Hepatocyte (in vitro differentiated cells): ENCODE measurements around the gene STX3. TPM values are rescaled to one million over a fixed set of nuclear protein-coding genes. Genes with fewer than 3 reads are reported as not detected.
A peak's percentile ranks its signal among the peaks of the same experiment; 100 is the strongest.
"Not testable (repeated sequence)": the region's sequence is repeated elsewhere in the genome, so short reads cannot be mapped to it uniquely, and the experiment has no call there.

Source experiments
- DNase-seq: peaks from one replicate; pipeline ENCODE4 v3.0.0-alpha.2; 2016; ENCODE audit warnings: low spot score
- H2AFZ ChIP-seq: fragments of 200-600 bp; sonication (generic); 2 replicates; pipeline ENCODE4 v1.6.0; 2016; ENCODE audit warnings: antibody characterized with exemption, mild to moderate bottlenecking
- H3K27ac ChIP-seq: fragments of 200-600 bp; sonication (generic); 2 replicates; pipeline ENCODE4 v1.5.1; 2016; ENCODE audit warnings: mild to moderate bottlenecking
- H3K27me3 ChIP-seq: fragments of 200-600 bp; sonication (generic); 2 replicates; pipeline ENCODE4 v1.6.1; 2016
- H3K36me3 ChIP-seq: fragments of 200-600 bp; sonication (generic); replicated peaks from 2 replicates; pipeline ENCODE4 v1.5.1; 2016; ENCODE audit warnings: low read depth; ENCODE audit not compliant: insufficient read depth
- H3K4me1 ChIP-seq: fragments of 200-600 bp; sonication (generic); 2 replicates; pipeline ENCODE4 v1.5.1; 2016; ENCODE audit warnings: mild to moderate bottlenecking, moderate library complexity; ENCODE audit not compliant: insufficient read depth
- H3K4me2 ChIP-seq: fragments of 200-600 bp; sonication (generic); 2 replicates; pipeline ENCODE4 v1.6.0; 2016
- H3K4me3 ChIP-seq: fragments of 200-600 bp; sonication (generic); 2 replicates; pipeline ENCODE4 v1.5.1; 2016; ENCODE audit warnings: mild to moderate bottlenecking
- H3K79me2 ChIP-seq: fragments of 200-600 bp; sonication (generic); 2 replicates; pipeline ENCODE4 v1.6.0; 2017; ENCODE audit warnings: mild to moderate bottlenecking
- H3K9me2 ChIP-seq: fragments of 200-600 bp; sonication (generic); replicated peaks from 2 replicates; pipeline ENCODE4 v1.6.0; 2017; ENCODE audit warnings: mild to moderate bottlenecking; ENCODE audit not compliant: insufficient read depth
- H3K9me3 ChIP-seq: fragments of 200-600 bp; sonication (generic); 2 replicates; pipeline ENCODE4 v1.5.1; 2016; ENCODE audit warnings: low read depth, mild to moderate bottlenecking
- H4K20me1 ChIP-seq: fragments of 200-600 bp; sonication (generic); 2 replicates; pipeline ENCODE4 v1.6.0; 2016; ENCODE audit warnings: mild to moderate bottlenecking; ENCODE audit not compliant: insufficient read depth, poor library complexity, severe bottlenecking
- CTCF ChIP-seq: fragments of 200-600 bp; sonication (generic); IDR thresholded peaks from 2 replicates; pipeline ENCODE4 v1.5.1; 2016; ENCODE audit warnings: antibody characterized with exemption, mild to moderate bottlenecking; ENCODE audit not compliant: poor library complexity
- EZH2 ChIP-seq: fragments of 200-600 bp; sonication (generic); IDR thresholded peaks from 2 replicates; pipeline ENCODE4 v1.6.1; 2016; ENCODE audit warnings: antibody characterized with exemption, mild to moderate bottlenecking, borderline replicate concordance
- EZH2phosphoT487 ChIP-seq: fragments of 200-600 bp; sonication (generic); IDR thresholded peaks from one replicate; pipeline ENCODE4 v1.6.1; 2018; ENCODE audit warnings: antibody characterized with exemption, mild to moderate bottlenecking, low read depth, moderate library complexity; ENCODE audit not compliant: unreplicated experiment, severe bottlenecking
- WGBS: methylation state at CpG from one replicate; pipeline ENCODE4 v1.1.6; 2016; ENCODE audit warnings: low lambda C conversion rate; ENCODE audit errors: missing lambda C conversion rate; 5-methylcytosine and 5-hydroxymethylcytosine counted together
- polyA plus RNA-seq: library from polyadenylated mRNA; unstranded; fragments of >200 nt; fragmentation: Nextera tagmentation; extraction: Ambion mirVana; gene quantifications from 2 replicates; pipeline ENCODE4 v1.2.1, GENCODE V29; 2016
- total RNA-seq: library from RNA; depleted of rRNA; stranded (reverse); fragments of >200 nt; gene quantifications from 2 replicates; pipeline ENCODE4 v1.2.3, GENCODE V29; 2014

Gene STX3
- total and polyA plus RNA-seq, 2 experiments from 2014 or later: 73.1 to 140 TPM

- WGBS: 24% methylated on average over 2 of the region's 2 CpGs
- H3K4me3 ChIP-seq: no peak overlapping the region
- no peaks in the 10 kb centered on the region for H4K20me1 ChIP-seq
- no peaks in the 10 kb centered on the region for H3K79me2 ChIP-seq
- no peak overlapping the region for H3K4me2 ChIP-seq
- peak overlapping the region; percentile 48 for H3K27ac ChIP-seq
- H3K36me3 ChIP-seq: no peaks in the 10 kb centered on the region
- peak; percentile 56 for DNase-seq
- no peaks in the 10 kb centered on the region for H3K27me3 ChIP-seq
- no peaks in the 10 kb centered on the region for H3K9me2 ChIP-seq
- TF ChIP-seq CTCF (no peak), EZH2phosphoT487 (no peak), EZH2 (no peak)
- no peaks in the 10 kb centered on the region for H3K9me3 ChIP-seq
- H3K4me1 ChIP-seq: peaks cover 10% of the 10 kb centered on the region
- H2AFZ ChIP-seq: no peak overlapping the region
These were observed 94.0 kb downstream of the STX3 start for GRCh38 chr11:59849129-59849528.

- peak overlapping the region; percentile 48 for H3K27ac ChIP-seq
These were observed 94.4 kb downstream of the STX3 start for GRCh38 chr11:59849551-59849950.

GRCh38 chr11:59851416-59851815 is 96.2 kb downstream of the STX3 start:
- not testable (repeated sequence) for H3K27me3 ChIP-seq, H2AFZ ChIP-seq, H3K27ac ChIP-seq, H3K36me3 ChIP-seq, H3K4me3 ChIP-seq, H4K20me1 ChIP-seq, DNase-seq, H3K9me3 ChIP-seq, H3K4me2 ChIP-seq, H3K9me2 ChIP-seq, H3K79me2 ChIP-seq, H3K4me1 ChIP-seq
- 90% methylated on average over 5 of the region's 5 CpGs for WGBS

More at GRCh38 chr11:59849551-59849950, 94.4 kb downstream of the STX3 start:
- not testable (repeated sequence) for H3K4me2 ChIP-seq, H3K79me2 ChIP-seq, H3K36me3 ChIP-seq, H3K9me3 ChIP-seq, H3K27me3 ChIP-seq, H3K4me3 ChIP-seq, H3K9me2 ChIP-seq, H2AFZ ChIP-seq, DNase-seq, H4K20me1 ChIP-seq, H3K4me1 ChIP-seq
- WGBS: 94% methylated on average over 2 of the region's 2 CpGs

- no peak for DNase-seq
- Histone ChIP-seq H3K27ac (no peak overlapping the region), H3K79me2 (no peaks in the 10 kb centered on the region), H3K27me3 (no peaks in the 10 kb centered on the region), H3K4me1 (no peaks in the 10 kb centered on the region), H3K9me3 (no peaks in the 10 kb centered on the region), H3K4me3 (no peak overlapping the region), H4K20me1 (no peaks in the 10 kb centered on the region), H3K36me3 (no peaks in the 10 kb centered on the region), H2AFZ (no peak overlapping the region), H3K9me2 (no peaks in the 10 kb centered on the region), H3K4me2 (no peak overlapping the region)
- TF ChIP-seq EZH2 (no peak), CTCF (no peak), EZH2phosphoT487 (no peak)
- 79% methylated on average over 2 of the region's 2 CpGs for WGBS
These were observed 99.7 kb downstream of the STX3 start for GRCh38 chr11:59854871-59855270.

Other genes with a start within 250 kb of the STX3 start
- gene OR4D9, start 243.8 kb upstream of the STX3 start, total RNA-seq: not detected in 2 replicates
- not detected in 2 replicates for gene OR4D9, start 243.8 kb upstream of the STX3 start, polyA plus RNA-seq
- 40.0 and 43.8 TPM in 2 replicates for gene OSBP, start 139.6 kb upstream of the STX3 start, total RNA-seq
- gene OSBP, start 139.6 kb upstream of the STX3 start, polyA plus RNA-seq: 28.6 and 33.0 TPM in 2 replicates
- 19.7 and 21.6 TPM in 2 replicates for gene PATL1, start 86.3 kb upstream of the STX3 start, total RNA-seq
- 17.1 and 19.9 TPM in 2 replicates for gene PATL1, start 86.3 kb upstream of the STX3 start, polyA plus RNA-seq
- gene OR10V1, start 41.5 kb upstream of the STX3 start, total RNA-seq: not detected in 2 replicates
- not detected in 2 replicates for gene OR10V1, start 41.5 kb upstream of the STX3 start, polyA plus RNA-seq
- 37.3 and 51.3 TPM in 2 replicates for gene MRPL16, start 55.4 kb downstream of the STX3 start, total RNA-seq
- 59.3 and 62.0 TPM in 2 replicates for gene MRPL16, start 55.4 kb downstream of the STX3 start, polyA plus RNA-seq
- 60.8 and 83.0 TPM in 2 replicates for gene CBLIF, start 90.1 kb downstream of the STX3 start, total RNA-seq
- gene CBLIF, start 90.1 kb downstream of the STX3 start, polyA plus RNA-seq: 45.2 and 46.7 TPM in 2 replicates
- 35.6 and 54.1 TPM in 2 replicates for gene TCN1, start 111.1 kb downstream of the STX3 start, total RNA-seq
- 27.8 and 28.2 TPM in 2 replicates for gene TCN1, start 111.1 kb downstream of the STX3 start, polyA plus RNA-seq
- not detected in 2 replicates for gene OOSP3, start 123.4 kb downstream of the STX3 start, total RNA-seq
- gene OOSP3, start 123.4 kb downstream of the STX3 start, polyA plus RNA-seq: 0.24 TPM in 1 of 2 replicates, not detected in the other
- not detected in 2 replicates for gene OOSP1, start 183.1 kb downstream of the STX3 start, total RNA-seq
- not detected in 2 replicates for gene OOSP1, start 183.1 kb downstream of the STX3 start, polyA plus RNA-seq
- gene OOSP4A, start 208.7 kb downstream of the STX3 start, total RNA-seq: not detected in 2 replicates
- not detected in 2 replicates for gene OOSP4A, start 208.7 kb downstream of the STX3 start, polyA plus RNA-seq